HepG2 (cell line): Measurements from ENCODE around the gene TGM2. TPM values are rescaled to one million over a fixed set of nuclear protein-coding genes. Genes with fewer than 3 reads are reported as not detected.

Experiments
- NR1H2 ChIP-seq: sonication (generic); formaldehyde crosslinking; IDR thresholded peaks from 2 replicates; pipeline ENCODE4 v1.8.1; 2022; ENCODE audit warnings: low read depth, missing genetic modification reagents, borderline replicate concordance
- NR3C1 ChIP-seq: sonication (generic); formaldehyde crosslinking; IDR thresholded peaks from 2 replicates; pipeline ENCODE4 v1.4.0; 2020; ENCODE audit warnings: missing genetic modification reagents
- TBX3 ChIP-seq: fragments of 450-650 bp; IDR thresholded peaks from 2 replicates; pipeline ENCODE4 v1.6.1; 2017; ENCODE audit warnings: antibody characterized with exemption, mild to moderate bottlenecking, inconsistent platforms, borderline replicate concordance
- ZNF362 ChIP-seq: sonication (generic); formaldehyde crosslinking; IDR thresholded peaks from 2 replicates; pipeline ENCODE4 v1.4.0; 2020; ENCODE audit warnings: missing genetic modification reagents, mild to moderate bottlenecking, borderline replicate concordance
- ZNF407 ChIP-seq: sonication (generic); formaldehyde crosslinking; IDR thresholded peaks from one replicate; pipeline ENCODE4 v1.5.1; 2020; ENCODE audit warnings: mild to moderate bottlenecking, missing genetic modification reagents; ENCODE audit errors: not compliant biosample characterization
- ZNF431 ChIP-seq: sonication (generic); formaldehyde crosslinking; IDR thresholded peaks from 2 replicates; pipeline ENCODE4 v1.9.0; 2022; ENCODE audit warnings: missing genetic modification reagents, low read depth, mild to moderate bottlenecking, borderline replicate concordance
- ZNF446 ChIP-seq: sonication (generic); formaldehyde crosslinking; IDR thresholded peaks from 2 replicates; pipeline ENCODE4 v1.5.0; 2020; ENCODE audit warnings: mild to moderate bottlenecking, missing genetic modification reagents
- polyA plus RNA-seq, 8 experiments: library from polyadenylated mRNA; depleted of rRNA in 3 of 8; stranded (reverse) in 7 of 8; unstranded in 1 of 8; fragments of >200 nt; fragmentation: Illumina TruSeq in 4 of 8; extraction: Trizol in 4 of 8; gene quantifications; 2 replicates each; pipeline versions ENCODE4 v1.2.1 to v1.2.3, GENCODE V29; 2011 to 2016; ENCODE audit warnings: low read depth in 4 of 8, missing spikeins in 1 of 8, mixed read lengths in 1 of 8; ENCODE audit not compliant: insufficient read depth in 1 of 8
- total RNA-seq, 5 experiments: library from RNA; depleted of rRNA; stranded (reverse); fragments of >200 nt; fragmentation: Illumina TruSeq; extraction: Trizol; gene quantifications; 2 replicates each; pipeline ENCODE4 v1.2.3, GENCODE V29; 2016; ENCODE audit warnings: low read depth in 1 of 5
- TF ChIP-seq, protein P1 (sequence below), 2 experiments: fragments of 450-650 bp in 1 of 2; sonication (generic) in 1 of 2; formaldehyde crosslinking in 1 of 2; IDR thresholded peaks; 2 replicates each; pipeline versions ENCODE4 v1.6.1 to v1.8.0; 2016 to 2022; ENCODE audit warnings: antibody characterized with exemption in 1 of 2, mild to moderate bottlenecking in 1 of 2, missing genetic modification reagents in 1 of 2

TGM2 gene
- total and polyA plus RNA-seq, 2 of the 13 experiments (the other 11 are each of a cell fraction or from before 2014, with no cell fraction given) = 4.2 to 46.4 TPM

- TF ChIP-seq, protein P1, sequence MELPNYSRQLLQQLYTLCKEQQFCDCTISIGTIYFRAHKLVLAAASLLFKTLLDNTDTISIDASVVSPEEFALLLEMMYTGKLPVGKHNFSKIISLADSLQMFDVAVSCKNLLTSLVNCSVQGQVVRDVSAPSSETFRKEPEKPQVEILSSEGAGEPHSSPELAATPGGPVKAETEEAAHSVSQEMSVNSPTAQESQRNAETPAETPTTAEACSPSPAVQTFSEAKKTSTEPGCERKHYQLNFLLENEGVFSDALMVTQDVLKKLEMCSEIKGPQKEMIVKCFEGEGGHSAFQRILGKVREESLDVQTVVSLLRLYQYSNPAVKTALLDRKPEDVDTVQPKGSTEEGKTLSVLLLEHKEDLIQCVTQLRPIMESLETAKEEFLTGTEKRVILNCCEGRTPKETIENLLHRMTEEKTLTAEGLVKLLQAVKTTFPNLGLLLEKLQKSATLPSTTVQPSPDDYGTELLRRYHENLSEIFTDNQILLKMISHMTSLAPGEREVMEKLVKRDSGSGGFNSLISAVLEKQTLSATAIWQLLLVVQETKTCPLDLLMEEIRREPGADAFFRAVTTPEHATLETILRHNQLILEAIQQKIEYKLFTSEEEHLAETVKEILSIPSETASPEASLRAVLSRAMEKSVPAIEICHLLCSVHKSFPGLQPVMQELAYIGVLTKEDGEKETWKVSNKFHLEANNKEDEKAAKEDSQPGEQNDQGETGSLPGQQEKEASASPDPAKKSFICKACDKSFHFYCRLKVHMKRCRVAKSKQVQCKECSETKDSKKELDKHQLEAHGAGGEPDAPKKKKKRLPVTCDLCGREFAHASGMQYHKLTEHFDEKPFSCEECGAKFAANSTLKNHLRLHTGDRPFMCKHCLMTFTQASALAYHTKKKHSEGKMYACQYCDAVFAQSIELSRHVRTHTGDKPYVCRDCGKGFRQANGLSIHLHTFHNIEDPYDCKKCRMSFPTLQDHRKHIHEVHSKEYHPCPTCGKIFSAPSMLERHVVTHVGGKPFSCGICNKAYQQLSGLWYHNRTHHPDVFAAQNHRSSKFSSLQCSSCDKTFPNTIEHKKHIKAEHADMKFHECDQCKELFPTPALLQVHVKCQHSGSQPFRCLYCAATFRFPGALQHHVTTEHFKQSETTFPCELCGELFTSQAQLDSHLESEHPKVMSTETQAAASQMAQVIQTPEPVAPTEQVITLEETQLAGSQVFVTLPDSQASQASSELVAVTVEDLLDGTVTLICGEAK (IDR thresholded peaks at IDR 0.05) = no peak
- TF ChIP-seq, protein P1 (CRISPR knock-in tag; IDR thresholded peaks at IDR 0.05) = no peak
- TF ChIP-seq NR1H2 (no peak), TBX3 (no peak), ZNF407 (CRISPR knock-in tag) (no peak), ZNF446 (CRISPR knock-in tag) (no peak), ZNF362 (CRISPR knock-in tag) (no peak), NR3C1 (CRISPR knock-in tag) (no peak), ZNF431 (CRISPR knock-in tag) (no peak)
Measured at GRCh38 chr20:38173237-38174156, 8.4 kb upstream of the TGM2 start (continued).
